Measurements from ENCODE around the gene MEX3D.

The MEX3D gene

DNA sequence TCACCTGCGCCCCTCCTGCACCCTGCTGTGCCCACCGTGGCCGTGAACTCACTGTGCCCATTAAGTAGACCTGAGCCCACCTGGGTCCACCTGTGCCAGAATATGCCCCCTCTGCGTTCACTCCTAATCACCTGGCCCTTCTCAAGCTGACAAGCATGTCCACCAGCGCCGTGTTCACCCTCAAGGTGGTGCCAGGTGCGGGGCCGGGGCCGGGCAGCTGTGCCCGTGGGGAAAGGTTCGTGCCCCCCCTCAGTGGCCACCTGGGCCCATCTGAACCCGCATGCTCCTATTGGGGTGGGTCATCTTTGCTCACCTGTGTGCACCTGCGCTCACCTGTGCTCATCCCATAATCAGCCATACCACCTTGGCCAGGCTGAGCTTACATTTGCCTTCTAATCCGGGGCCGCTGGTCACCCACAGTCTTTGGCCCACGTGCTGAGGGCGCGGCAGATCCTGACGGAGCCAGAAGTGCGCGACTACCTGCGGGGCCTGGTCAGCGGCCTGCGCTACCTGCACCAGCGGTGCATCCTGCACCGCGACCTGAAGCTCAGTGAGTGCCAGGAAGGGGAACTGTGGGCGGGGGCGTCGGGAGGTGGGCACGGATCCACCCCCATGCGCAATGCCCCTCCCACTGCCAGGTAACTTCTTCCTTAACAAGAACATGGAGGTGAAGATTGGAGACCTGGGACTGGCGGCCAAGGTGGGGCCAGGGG, 41.9 kb downstream of the MEX3D start:
- H3K4me1 ChIP-seq (ENCODE audit: control insufficient read depth in 2 of 2, insufficient read depth in 2 of 2, low read length in 2 of 2), result no peaks in the 10 kb centered on the region
- H3K9me3 ChIP-seq (ENCODE audit: control insufficient read depth in 2 of 2, low read length in 2 of 2), result no peaks in the 10 kb centered on the region
- peaks cover 24 to 30% of the 10 kb centered on the region in 2 donors for H3K27me3 ChIP-seq (ENCODE audit: control insufficient read depth in 2 of 2, insufficient read depth in 2 of 2, low read length in 2 of 2)
- H3K36me3 ChIP-seq (ENCODE audit: control insufficient read depth in 2 of 2, insufficient read depth in 2 of 2, low read length in 2 of 2), result no peaks in the 10 kb centered on the region
- no peak overlapping the region for H3K27ac ChIP-seq (ENCODE audit: low read depth in 2 of 2, low read length in 2 of 2)
- no peak overlapping the region for H3K9ac ChIP-seq (ENCODE audit: low read depth in 1 of 2, low read length in 2 of 2)
- no peak overlapping the region for H3K4me3 ChIP-seq (ENCODE audit: low read length in 2 of 2)

DNA sequence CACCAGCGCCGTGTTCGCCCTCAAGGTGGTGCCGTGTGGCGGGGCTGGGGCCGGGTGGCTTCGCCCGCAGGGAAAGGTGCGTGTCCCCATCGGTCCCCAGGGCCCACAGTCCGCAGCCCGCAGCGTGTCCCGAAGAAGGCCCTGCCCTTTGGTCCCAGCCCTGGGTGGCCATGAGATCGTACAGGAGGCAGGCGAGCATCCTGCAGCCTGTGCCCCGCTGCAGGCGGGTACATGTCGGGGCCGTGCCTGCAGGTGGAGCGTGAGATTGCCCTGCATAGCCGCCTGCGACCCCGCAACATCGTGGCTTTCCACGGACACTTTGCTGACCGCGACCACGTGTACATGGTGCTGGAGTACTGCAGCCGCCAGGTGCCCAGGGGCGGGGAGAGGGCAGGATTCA, 42.8 kb downstream of the MEX3D start:
- no peak overlapping the region for H3K4me3 ChIP-seq (ENCODE audit: low read length in 2 of 2)
- H3K9ac ChIP-seq (ENCODE audit: low read depth in 1 of 2, low read length in 2 of 2), result no peak overlapping the region
- H3K36me3 ChIP-seq (ENCODE audit: control insufficient read depth in 2 of 2, insufficient read depth in 2 of 2, low read length in 2 of 2), result no peaks in the 10 kb centered on the region
- H3K27me3 ChIP-seq (ENCODE audit: control insufficient read depth in 2 of 2, insufficient read depth in 2 of 2, low read length in 2 of 2), result peaks cover 24 to 30% of the 10 kb centered on the region in 2 donors
- H3K27ac ChIP-seq (ENCODE audit: low read depth in 2 of 2, low read length in 2 of 2), result no peak overlapping the region
- H3K4me1 ChIP-seq (ENCODE audit: control insufficient read depth in 2 of 2, insufficient read depth in 2 of 2, low read length in 2 of 2), result no peaks in the 10 kb centered on the region
- no peaks in the 10 kb centered on the region for H3K9me3 ChIP-seq (ENCODE audit: control insufficient read depth in 2 of 2, low read length in 2 of 2)

DNA sequence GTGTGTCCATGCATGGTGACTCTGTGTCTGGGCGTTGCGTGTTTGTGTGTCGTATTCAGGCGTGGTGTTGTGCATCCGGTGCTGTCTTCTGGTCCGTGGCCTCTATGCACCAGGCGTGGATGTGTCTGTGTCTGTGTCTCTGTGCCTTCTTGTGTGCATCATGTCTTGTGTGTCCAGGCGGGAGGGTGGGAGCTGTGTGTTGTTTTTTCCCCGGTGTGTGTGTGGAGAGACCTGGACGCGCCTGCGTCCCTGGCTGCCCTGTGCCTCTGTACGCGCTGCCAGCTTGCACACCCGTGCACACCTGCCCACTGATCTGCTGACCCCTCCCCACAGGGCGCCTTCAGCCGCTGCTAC, 43.2 kb downstream of the MEX3D start:
- peaks cover 24 to 30% of the 10 kb centered on the region in 2 donors for H3K27me3 ChIP-seq (ENCODE audit: control insufficient read depth in 2 of 2, insufficient read depth in 2 of 2, low read length in 2 of 2)
- no peak overlapping the region for H3K27ac ChIP-seq (ENCODE audit: low read depth in 2 of 2, low read length in 2 of 2)
- H3K9me3 ChIP-seq (ENCODE audit: control insufficient read depth in 2 of 2, low read length in 2 of 2), result no peaks in the 10 kb centered on the region
- H3K9ac ChIP-seq (ENCODE audit: low read depth in 1 of 2, low read length in 2 of 2), result no peak overlapping the region
- H3K36me3 ChIP-seq (ENCODE audit: control insufficient read depth in 2 of 2, insufficient read depth in 2 of 2, low read length in 2 of 2), result no peaks in the 10 kb centered on the region
- no peaks in the 10 kb centered on the region for H3K4me1 ChIP-seq (ENCODE audit: control insufficient read depth in 2 of 2, insufficient read depth in 2 of 2, low read length in 2 of 2)
- H3K4me3 ChIP-seq (ENCODE audit: low read length in 2 of 2), result no peak overlapping the region

DNA sequence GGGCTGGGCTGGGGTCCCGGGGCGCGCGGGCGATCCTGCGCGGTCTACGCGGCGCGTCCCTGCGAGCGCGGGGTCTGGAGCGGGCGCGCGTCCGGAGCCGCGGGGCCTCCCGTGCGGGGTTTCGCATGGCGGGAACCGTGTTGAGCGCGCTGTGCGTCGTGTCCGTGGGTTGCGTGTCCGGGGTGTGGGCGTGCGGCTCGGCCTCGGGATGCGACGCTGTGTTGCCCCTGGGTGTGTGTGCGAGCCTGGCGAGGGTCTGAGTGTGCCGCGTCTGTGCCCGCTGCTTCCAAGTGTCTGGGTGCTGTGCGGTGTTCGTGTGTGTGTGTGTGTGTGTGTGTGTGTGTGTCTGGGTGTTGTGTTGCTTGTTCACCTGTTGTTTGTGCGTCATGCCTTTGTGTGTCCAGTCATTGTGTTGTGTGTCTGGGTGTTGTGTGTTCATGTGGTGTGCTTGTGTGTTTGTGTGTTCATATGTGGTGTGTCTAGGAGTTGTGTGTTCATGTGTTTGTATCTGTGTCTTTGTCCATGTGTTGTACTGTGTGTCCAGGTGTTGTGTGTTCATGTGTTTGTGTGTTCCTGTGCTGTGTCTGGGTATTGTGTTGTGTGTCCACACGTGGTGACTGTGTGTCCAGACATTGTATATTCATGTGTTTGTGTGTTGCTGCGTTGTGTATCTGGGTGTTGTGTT, 43.7 kb downstream of the MEX3D start:
- Histone ChIP-seq H3K9ac (ENCODE audit: low read depth in 1 of 2, low read length in 2 of 2) (no peak overlapping the region), H3K36me3 (ENCODE audit: control insufficient read depth in 2 of 2, insufficient read depth in 2 of 2, low read length in 2 of 2) (no peaks in the 10 kb centered on the region), H3K9me3 (ENCODE audit: control insufficient read depth in 2 of 2, low read length in 2 of 2) (no peaks in the 10 kb centered on the region), H3K4me1 (ENCODE audit: control insufficient read depth in 2 of 2, insufficient read depth in 2 of 2, low read length in 2 of 2) (no peaks in the 10 kb centered on the region), H3K27me3 (ENCODE audit: control insufficient read depth in 2 of 2, insufficient read depth in 2 of 2, low read length in 2 of 2) (peaks cover 24 to 30% of the 10 kb centered on the region in 2 donors), H3K4me3 (ENCODE audit: low read length in 2 of 2) (no peak overlapping the region), H3K27ac (ENCODE audit: low read depth in 2 of 2, low read length in 2 of 2) (no peak overlapping the region)

DNA sequence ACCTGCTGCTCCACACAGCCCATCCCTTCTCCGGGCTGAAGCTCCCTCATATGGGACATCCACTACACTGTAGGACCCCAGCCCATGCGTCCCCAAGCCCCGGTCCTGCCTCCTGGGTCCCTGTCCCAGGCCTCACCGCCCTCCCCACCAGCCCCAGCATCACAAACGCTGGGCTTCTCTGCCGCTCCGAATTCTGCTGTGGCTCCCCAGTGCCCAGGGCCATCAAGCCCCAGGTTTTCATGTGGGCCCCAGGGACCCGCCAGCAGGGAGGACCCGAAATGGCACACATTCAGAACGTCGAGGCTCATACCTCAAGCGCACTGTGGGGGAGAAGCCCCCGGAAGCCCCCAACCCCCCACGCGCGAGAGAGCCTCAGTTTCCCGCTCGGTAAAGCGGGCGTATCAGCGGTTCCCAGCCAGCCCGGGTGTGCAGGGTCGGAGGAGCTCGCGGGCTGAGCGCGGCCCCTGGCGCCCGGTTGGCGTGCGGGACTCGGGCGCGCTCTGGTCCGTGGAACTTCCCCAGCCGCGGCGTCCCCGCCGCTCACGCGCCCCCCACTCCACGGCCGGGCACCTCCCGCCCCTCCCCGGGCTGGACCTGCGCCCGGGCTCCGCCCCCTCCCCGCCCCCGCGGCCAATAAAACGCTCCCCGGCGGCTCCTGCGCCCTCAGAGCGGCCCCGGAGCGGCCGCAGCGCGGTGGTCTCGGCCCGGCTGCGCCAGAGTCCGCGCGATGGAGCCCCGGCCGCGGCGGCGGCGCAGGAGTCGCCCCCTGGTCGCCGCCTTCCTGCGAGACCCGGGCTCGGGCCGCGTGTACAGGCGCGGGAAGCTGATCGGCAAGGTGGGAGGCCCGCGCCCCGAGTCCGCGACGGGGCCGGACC, 44.5 kb downstream of the MEX3D start, which contains the start of gene PLK5:
PLK5 (plus strand) TSS at position 666 of the 875 bp plus-strand sequence. CDS start 2,920 bp downstream, outside the sequence.
- Histone ChIP-seq H3K4me3 (ENCODE audit: low read length in 2 of 2) (no peak within 1 kb of the TSS), H3K36me3 (ENCODE audit: control insufficient read depth in 2 of 2, insufficient read depth in 2 of 2, low read length in 2 of 2) (no peaks in the 10 kb centered on the region), H3K27ac (ENCODE audit: low read depth in 2 of 2, low read length in 2 of 2) (no peak within 1 kb of the TSS), H3K27me3 (ENCODE audit: control insufficient read depth in 2 of 2, insufficient read depth in 2 of 2, low read length in 2 of 2) (peaks cover 24 to 32% of the 10 kb centered on the region in 2 donors), H3K4me1 (ENCODE audit: control insufficient read depth in 2 of 2, insufficient read depth in 2 of 2, low read length in 2 of 2) (no peaks in the 10 kb centered on the region), H3K9me3 (ENCODE audit: control insufficient read depth in 2 of 2, low read length in 2 of 2) (no peaks in the 10 kb centered on the region), H3K9ac (ENCODE audit: low read depth in 1 of 2, low read length in 2 of 2) (no peak within 1 kb of the TSS)

DNA sequence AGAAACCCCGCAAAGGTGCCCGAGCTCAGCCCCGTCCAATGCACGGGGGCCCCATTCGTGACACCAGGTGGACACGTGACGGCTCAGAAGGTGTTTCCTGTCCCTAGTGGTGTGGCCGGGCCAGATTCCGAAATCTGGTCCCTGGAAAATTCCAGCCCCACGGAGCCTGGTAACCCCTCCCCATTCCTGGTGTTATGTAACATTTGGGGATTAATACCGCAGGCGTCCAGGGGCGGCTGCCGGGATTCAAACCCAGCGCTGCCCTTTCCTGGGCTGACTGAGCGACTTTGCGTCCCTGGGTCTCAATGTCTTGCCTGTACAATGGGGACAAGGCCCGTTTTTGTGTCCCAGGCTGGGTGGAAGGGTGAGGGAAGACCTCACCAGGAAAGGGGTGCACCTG, 45.3 kb downstream of the MEX3D start:
- Histone ChIP-seq H3K4me3 (ENCODE audit: low read length in 2 of 2) (no peak overlapping the region), H3K36me3 (ENCODE audit: control insufficient read depth in 2 of 2, insufficient read depth in 2 of 2, low read length in 2 of 2) (no peaks in the 10 kb centered on the region), H3K27ac (ENCODE audit: low read depth in 2 of 2, low read length in 2 of 2) (no peak overlapping the region), H3K27me3 (ENCODE audit: control insufficient read depth in 2 of 2, insufficient read depth in 2 of 2, low read length in 2 of 2) (peaks cover 24 to 38% of the 10 kb centered on the region in 2 donors), H3K9me3 (ENCODE audit: control insufficient read depth in 2 of 2, low read length in 2 of 2) (no peaks in the 10 kb centered on the region), H3K9ac (ENCODE audit: low read depth in 1 of 2, low read length in 2 of 2) (no peak overlapping the region), H3K4me1 (ENCODE audit: control insufficient read depth in 2 of 2, insufficient read depth in 2 of 2, low read length in 2 of 2) (no peaks in the 10 kb centered on the region)

DNA sequence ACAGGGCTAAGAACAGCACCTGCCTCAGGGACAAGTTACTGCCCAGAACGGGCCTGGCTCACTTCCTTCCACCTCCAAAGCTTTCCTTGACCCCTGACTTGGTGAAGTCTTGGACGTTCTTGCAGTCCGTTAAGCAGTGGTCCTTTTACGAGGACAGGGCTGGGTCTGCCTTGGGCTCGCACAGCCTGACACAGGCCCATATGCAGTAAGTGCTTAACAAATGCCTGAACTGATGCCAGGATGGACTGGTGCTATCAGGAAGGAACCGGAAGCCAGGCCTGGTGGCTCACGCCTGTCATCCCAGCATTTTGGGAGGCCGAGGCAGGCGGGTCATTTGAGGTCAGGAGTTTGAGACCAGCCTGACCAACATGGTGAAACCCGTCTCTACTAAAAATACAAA, 46.1 kb downstream of the MEX3D start:
- H3K36me3 ChIP-seq (ENCODE audit: control insufficient read depth in 2 of 2, insufficient read depth in 2 of 2, low read length in 2 of 2), result no peaks in the 10 kb centered on the region

DNA sequence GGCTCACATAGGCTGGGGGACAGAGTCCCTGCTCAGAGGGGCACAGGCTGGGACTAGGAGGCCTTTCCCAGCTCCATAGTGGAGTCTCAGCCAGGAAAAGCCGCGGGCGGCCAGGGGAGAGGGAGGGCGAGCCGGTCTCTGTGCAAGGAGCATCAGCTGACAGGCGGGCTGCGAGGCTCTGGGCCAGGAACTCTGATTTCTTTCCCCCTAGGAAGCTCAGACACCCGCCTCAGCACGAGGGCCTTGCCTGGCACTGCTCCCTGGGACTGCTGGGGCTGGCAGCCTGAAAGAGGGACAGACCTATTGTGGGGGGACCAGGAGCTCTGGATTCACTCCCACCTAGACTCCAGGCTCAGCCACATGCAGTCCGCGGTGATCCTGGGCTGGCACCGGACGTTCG, 46.5 kb downstream of the MEX3D start:
- no peaks in the 10 kb centered on the region for H3K9me3 ChIP-seq (ENCODE audit: control insufficient read depth in 2 of 2, low read length in 2 of 2)
- no peaks in the 10 kb centered on the region for H3K36me3 ChIP-seq (ENCODE audit: control insufficient read depth in 2 of 2, insufficient read depth in 2 of 2, low read length in 2 of 2)
- no peak overlapping the region for H3K27ac ChIP-seq (ENCODE audit: low read depth in 2 of 2, low read length in 2 of 2)
- no peak overlapping the region for H3K9ac ChIP-seq (ENCODE audit: low read depth in 1 of 2, low read length in 2 of 2)
- no peak overlapping the region for H3K4me3 ChIP-seq (ENCODE audit: low read length in 2 of 2)
- H3K4me1 ChIP-seq (ENCODE audit: control insufficient read depth in 2 of 2, insufficient read depth in 2 of 2, low read length in 2 of 2), result no peaks in the 10 kb centered on the region
- H3K27me3 ChIP-seq (ENCODE audit: control insufficient read depth in 2 of 2, insufficient read depth in 2 of 2, low read length in 2 of 2), result peaks cover 24 to 38% of the 10 kb centered on the region in 2 donors

More for the DNA sequence above, 46.1 kb downstream of the MEX3D start:
- Histone ChIP-seq H3K9me3 (ENCODE audit: control insufficient read depth in 2 of 2, low read length in 2 of 2) (no peaks in the 10 kb centered on the region), H3K4me1 (ENCODE audit: control insufficient read depth in 2 of 2, insufficient read depth in 2 of 2, low read length in 2 of 2) (no peaks in the 10 kb centered on the region), H3K9ac (ENCODE audit: low read depth in 1 of 2, low read length in 2 of 2) (no peak overlapping the region), H3K27ac (ENCODE audit: low read depth in 2 of 2, low read length in 2 of 2) (no peak overlapping the region), H3K27me3 (ENCODE audit: control insufficient read depth in 2 of 2, insufficient read depth in 2 of 2, low read length in 2 of 2) (peaks cover 24 to 38% of the 10 kb centered on the region in 2 donors), H3K4me3 (ENCODE audit: low read length in 2 of 2) (no peak overlapping the region)

DNA sequence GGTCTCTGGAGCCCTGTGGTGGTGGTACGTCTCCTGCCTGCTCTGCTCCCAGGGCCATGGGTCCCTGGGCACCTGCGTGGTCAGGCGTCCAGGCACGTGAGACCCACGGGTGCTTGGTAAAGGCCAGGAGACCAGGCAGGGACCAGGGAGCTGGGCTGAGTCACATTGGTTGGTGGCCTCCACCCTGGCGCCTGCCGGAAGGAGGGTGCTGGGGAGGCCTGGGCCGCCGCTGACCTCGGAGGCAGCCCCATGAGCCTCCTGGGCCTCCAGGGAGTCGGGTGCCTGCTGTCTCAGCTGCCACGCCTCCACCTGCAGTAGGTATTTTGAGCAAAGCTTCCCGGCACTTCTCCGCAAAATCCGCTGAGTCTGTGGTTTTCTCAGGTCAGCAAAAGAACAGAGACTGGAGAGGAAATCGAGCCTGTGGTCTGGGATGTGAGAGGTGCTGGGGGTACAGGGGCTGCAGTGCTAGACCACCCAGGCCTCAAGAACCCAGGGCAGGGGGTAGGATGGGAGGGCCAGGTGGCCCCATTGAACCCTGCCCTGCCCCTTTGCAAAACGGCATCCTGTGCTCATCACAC, 47.8 kb downstream of the MEX3D start:
- H3K9ac ChIP-seq (ENCODE audit: low read depth in 1 of 2, low read length in 2 of 2), result no peak overlapping the region
- H3K27me3 ChIP-seq (ENCODE audit: control insufficient read depth in 2 of 2, insufficient read depth in 2 of 2, low read length in 2 of 2), result peaks cover 17 to 29% of the 10 kb centered on the region in 2 donors
- no peaks in the 10 kb centered on the region for H3K4me1 ChIP-seq (ENCODE audit: control insufficient read depth in 2 of 2, insufficient read depth in 2 of 2, low read length in 2 of 2)
- no peak overlapping the region for H3K4me3 ChIP-seq (ENCODE audit: low read length in 2 of 2)
- H3K9me3 ChIP-seq (ENCODE audit: control insufficient read depth in 2 of 2, low read length in 2 of 2), result no peaks in the 10 kb centered on the region
- H3K36me3 ChIP-seq (ENCODE audit: control insufficient read depth in 2 of 2, insufficient read depth in 2 of 2, low read length in 2 of 2), result no peaks in the 10 kb centered on the region
- no peak overlapping the region for H3K27ac ChIP-seq (ENCODE audit: low read depth in 2 of 2, low read length in 2 of 2)
